NK-92 (cell line): Measurements from ENCODE around the gene XYLT1.

Experiments used
- DNase-seq: peaks from one replicate; lab custom pipeline; 2025; ENCODE audit not compliant: unreplicated experiment; lab: John Stamatoyannopoulos, UW

XYLT1 gene

DNA sequence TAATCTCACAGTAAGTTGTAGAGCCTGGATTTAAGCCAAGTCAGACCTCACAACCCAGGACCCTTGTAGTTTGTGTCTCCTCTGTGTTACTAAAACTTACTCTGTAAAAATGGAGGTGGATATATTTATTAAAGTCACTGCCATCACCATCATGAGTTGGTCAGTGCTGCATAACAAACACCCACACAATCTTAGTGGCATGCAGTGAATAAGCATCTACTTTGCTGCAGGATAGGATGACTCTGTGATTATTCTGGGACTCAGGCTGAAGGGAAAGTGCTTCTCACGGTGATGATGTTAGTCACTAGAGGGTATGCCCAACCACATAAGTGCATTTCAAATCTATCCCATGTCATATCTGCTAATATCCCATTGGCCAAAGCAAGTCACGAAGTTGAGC is 398.7 kb downstream of the XYLT1 start:
- DNase-seq: no peak

DNA sequence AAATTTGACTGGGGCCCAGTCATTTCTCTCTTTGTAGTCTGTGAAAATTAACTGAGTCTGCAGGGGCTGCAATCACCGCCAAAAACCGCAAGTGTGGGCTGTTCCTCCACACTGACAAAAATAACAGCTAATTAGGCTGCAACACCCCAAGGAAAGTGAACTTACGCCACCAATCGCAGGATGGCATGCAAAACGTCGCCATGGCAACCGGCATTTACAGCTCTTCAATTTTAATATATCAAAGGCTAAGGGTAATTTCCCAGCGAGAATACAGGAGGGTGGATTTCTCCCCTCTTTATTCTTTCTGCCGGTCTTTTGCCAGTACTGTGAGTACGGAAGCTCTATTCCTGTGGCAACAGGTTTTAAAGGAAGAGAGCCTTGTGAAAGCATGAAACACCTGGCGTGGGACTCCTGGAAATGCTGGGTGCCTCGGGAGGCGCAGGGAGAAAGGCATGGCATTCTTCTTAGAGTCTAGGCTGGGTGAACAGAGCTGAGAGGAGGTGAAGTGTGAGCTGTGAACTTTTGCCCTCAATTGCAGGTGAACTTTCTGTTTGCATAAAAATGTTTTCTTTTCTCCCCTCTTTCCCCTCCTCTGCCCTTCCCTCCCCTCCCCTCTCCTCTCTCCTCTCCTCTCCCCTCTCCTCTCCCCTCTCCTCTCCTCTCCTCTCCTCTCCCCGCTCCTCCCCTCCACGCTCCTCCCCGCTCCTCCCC is 399.7 kb downstream of the XYLT1 start:
- no peak for DNase-seq

DNA sequence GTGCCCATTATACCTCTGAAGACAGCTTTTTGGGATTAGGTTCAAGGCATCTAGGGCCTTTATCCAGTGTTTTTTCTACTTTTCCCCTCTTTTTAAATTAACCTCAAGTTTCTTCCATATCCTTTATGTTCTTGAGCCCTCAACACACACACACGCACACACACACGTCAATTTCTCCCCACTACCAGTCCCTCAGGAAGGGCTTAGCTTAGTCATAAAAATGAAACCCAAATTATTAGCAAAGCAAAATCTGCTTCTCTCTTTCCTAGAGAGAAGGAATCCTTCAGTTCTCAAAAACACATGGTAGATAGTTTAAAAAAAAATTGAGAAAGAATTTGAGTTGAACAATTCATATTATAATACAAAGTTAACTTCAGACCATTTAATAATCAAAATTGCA is 401.1 kb downstream of the XYLT1 start:
- DNase-seq: no peak

DNA sequence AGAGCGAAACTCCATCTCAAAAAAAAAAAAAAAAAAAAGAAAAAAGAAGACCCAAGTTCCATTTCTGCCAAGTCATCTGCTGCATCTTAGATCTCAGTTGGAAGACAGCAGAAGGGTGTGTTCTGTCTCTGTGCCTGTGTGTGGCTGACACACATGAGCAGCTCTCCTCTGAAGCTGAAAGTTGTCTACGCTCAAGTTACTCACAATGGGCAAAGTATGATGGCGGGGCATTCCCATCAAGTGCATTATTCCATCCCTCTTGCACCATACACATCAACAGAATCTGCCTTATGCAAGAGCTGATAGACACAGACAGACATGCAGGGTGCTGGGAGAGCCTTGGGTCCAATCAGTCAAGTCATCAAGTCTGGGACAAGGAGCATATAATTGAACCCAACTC is 402.2 kb downstream of the XYLT1 start:
- DNase-seq: no peak

DNA sequence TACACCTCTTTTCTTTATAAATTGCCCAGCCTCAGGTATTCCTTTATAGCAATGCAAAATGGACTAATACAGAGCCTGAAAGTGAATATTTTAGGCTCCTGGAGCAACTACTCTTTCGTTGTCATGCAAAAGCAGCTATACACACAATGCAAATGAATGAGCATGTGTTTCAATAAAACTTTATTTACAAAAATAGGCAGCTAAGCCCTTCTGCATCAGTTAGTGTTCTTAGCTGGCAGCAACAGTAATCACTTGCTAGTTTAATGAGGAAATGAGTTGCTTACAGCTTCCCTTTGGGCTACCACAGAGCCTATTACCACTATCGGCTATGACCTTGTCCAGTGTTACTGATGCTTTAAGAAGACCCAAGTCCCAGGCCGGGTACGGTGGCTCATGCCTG is 402.9 kb downstream of the XYLT1 start:
- DNase-seq: no peak

DNA sequence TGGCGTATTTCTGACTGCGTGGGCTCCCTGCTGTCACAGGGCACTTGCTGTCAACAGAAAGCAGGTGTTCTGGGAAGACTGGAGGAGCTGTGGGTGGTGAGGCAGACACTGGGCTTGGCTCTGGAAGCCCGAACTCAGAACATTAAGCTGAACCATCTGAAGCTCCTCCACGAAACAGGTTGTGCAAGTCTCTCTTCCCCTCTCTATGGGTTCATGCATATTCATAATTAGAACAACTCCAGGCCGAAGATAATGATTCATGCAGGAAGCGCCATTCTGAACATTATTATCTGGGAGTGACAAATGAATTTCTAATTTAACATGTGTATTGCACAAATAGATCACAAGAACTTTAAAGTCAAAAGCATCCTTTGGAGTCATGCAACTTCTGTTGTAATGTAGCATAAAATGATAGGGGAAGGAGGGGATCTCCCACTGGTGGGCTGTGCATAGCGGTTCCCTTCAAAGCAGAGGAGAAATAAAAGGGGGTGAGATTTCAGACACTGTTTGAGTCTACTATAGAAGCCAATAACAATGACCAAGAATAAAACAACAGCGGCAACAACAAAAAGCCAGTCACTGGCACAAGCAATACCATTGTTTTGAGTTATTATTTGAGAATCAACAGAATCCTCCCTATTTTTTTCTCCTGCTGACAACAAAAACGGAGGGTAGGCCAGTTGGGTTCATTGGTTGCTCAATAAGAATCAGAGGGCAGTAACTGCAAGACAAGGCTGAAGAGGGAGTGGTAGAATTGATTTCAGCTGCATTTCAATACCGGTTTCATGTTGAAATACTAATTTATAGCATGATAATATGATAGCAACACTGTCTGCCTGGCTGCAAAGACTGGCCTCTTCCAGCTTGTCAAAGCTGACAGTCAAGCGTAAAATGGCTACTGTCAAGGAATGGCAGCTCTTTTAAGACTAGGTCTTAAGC is 407.3 kb downstream of the XYLT1 start:
- no peak for DNase-seq

DNA sequence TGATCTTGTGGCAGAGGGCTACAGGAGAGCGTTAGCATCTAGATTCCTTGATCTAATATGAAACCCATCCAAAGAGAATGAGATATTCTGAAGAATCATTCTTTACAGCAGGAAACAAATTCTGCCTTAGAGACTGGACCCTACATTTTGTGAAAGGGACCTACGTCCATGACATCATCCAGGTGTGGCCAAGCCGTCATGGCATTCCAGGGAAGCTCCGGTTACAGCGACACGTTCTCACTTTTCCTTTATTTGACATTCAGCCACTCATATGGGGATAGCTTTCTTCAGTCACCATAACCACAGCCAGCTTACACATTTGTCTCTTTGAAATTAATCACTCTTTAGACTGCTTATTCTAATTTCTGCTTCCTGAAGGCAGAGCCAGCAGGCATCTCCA is 408.1 kb downstream of the XYLT1 start:
- DNase-seq: no peak

DNA sequence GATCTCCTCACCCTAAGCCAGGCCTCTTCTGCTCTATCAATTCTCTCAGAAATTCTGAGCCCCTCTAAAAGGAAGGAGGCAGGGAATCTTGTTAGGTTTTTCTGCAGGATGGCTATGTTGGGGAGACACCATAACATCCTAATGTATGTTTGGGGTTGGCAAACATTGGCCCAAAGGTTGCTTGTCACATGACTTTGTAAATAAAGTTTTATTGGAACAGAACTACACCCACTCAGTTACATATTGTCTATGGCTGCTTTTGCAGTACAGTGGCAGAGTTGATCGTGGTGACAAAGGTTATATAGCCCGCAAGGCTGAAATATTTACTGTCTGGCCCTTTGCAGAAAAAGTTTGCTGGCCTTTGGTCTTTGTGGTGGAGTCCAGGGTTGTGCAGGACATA is 409.4 kb downstream of the XYLT1 start:
- DNase-seq: no peak

DNA sequence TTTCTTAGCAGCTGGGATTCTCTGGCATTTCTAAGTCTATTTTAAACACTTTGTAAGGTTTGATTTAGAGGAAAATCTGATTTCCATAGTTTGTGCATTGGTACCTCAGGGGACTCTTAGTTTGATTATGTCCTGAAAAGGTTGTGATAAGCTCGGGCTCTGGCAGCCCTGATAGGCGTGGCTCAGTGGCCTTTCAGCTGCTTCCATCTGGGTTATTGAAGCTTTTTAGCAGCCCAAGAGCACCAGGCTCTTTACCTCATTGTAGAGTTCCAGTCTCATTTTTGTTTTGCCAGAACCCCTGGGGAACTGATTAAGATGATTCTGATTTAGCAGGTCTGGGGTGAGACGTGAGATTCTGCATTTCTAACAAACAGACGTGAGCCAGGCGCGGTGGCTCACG is 412.3 kb downstream of the XYLT1 start:
- DNase-seq: no peak

DNA sequence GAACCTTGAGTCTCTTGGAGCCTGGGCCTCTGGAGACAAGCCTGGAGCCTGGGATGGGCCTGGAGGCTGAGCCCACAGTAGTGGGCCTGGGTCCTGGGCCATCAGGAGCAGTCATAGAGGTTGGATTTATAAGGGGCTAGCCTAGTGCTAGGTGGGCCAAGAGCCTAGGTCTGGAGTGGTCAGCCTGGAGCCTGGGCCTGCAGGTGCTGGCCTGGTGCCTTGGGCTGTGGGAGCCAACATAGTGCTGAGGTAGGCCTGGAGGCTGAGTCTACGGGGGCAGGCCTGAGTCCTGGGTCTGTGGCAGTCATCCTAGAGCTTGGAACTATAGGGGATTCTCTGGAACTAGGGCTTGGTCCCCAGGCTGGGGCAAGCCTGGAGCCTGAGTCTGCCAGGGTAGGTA is 414.1 kb downstream of the XYLT1 start:
- DNase-seq: no peak

DNA sequence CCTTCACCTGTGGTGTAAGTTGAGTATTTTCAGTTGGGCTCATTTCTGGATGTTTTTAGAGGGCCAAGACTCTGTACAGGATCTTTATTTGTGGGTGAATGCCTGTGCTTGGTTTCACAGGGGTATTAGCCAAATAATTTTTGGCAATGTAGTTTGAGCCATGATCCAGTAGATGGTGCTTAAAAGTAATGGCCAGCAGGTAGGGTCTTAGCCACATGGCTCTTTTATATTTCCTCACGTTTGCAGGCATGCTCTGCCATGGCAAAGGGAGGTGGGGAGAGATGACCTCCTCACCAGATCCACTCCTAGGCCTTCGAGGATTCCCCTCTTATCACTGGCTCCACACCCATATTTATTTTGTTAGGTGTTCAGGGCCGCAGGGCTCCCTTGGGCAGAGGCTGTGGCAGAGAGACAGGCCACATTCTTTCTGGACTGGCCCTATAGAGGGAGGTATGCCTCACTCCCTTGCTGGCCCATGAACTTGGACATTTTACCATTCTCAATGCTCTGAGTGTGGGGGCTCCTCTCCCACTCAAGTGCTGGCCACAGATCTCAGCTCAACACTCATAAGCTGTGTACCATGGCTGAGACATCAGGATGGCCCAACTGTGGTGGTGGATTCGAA is 417.1 kb downstream of the XYLT1 start:
- DNase-seq: no peak
